Liver (tissue), 9 donors: ENCODE measurements around the gene MAGEC3. TPM values are rescaled to one million over a fixed set of nuclear protein-coding genes. Genes with fewer than 3 reads are reported as not detected.
"Not testable (repeated sequence)": the region's sequence is repeated elsewhere in the genome, so short reads cannot be mapped to it uniquely, and the experiment has no call there.

ENCODE experiments used
- DNase-seq: peaks from one replicate; pipeline ENCODE4 v3.0.0-alpha.2; 2017; ENCODE audit warnings: low spot score
- H3K27ac ChIP-seq, 2 donors: one replicate each; pipeline ENCODE4 v1.7.0; 2013; ENCODE audit warnings: inconsistent platforms in 2 of 2, low read length in 2 of 2, control low read depth in 1 of 2, low read depth in 1 of 2, mild to moderate bottlenecking in 1 of 2
- H3K27me3 ChIP-seq, 4 donors: one replicate each; pipeline versions ENCODE4 v1.6.1 to v1.7.0; 2013; ENCODE audit warnings: low read length in 3 of 4, inconsistent platforms in 1 of 4, mild to moderate bottlenecking in 1 of 4, moderate library complexity in 1 of 4; ENCODE audit not compliant: control insufficient read depth in 4 of 4, insufficient read depth in 4 of 4
- H3K36me3 ChIP-seq, 4 donors: one replicate each; pipeline versions ENCODE4 v1.6.1 to v1.7.0; 2013; ENCODE audit warnings: low read length in 3 of 4, mild to moderate bottlenecking in 3 of 4, low read depth in 1 of 4, moderate library complexity in 1 of 4; ENCODE audit not compliant: control insufficient read depth in 4 of 4, insufficient read depth in 3 of 4
- H3K4me1 ChIP-seq, 4 donors: one replicate each; pipeline versions ENCODE4 v1.6.1 to v1.7.0; 2013; ENCODE audit warnings: low read length in 3 of 4, mild to moderate bottlenecking in 3 of 4, moderate library complexity in 1 of 4; ENCODE audit not compliant: control insufficient read depth in 4 of 4, insufficient read depth in 4 of 4
- H3K4me3 ChIP-seq, 3 donors: one replicate each; pipeline versions ENCODE4 v1.6.1 to v1.7.0; 2013; ENCODE audit warnings: low read length in 3 of 3, control low read depth in 1 of 3, low read depth in 1 of 3, mild to moderate bottlenecking in 1 of 3
- H3K9ac ChIP-seq, 2 donors: one replicate each; pipeline ENCODE4 v1.7.0; 2013; ENCODE audit warnings: low read length in 2 of 2, mild to moderate bottlenecking in 2 of 2, moderate library complexity in 2 of 2, control low read depth in 1 of 2, low read depth in 1 of 2
- H3K9me3 ChIP-seq, 4 donors: one replicate each; pipeline versions ENCODE4 v1.6.1 to v1.7.0; 2013; ENCODE audit warnings: low read length in 3 of 4; ENCODE audit not compliant: control insufficient read depth in 4 of 4
- FOXA1 ChIP-seq: IDR thresholded peaks from 2 replicates; pipeline ENCODE4 v1.6.1; 2016; ENCODE audit warnings: antibody characterized with exemption
- HNF4A ChIP-seq, 2 donors: conservative IDR thresholded peaks; 2 replicates each; pipeline ENCODE4 v1.6.1; 2016; ENCODE audit warnings: antibody characterized with exemption in 2 of 2, mild to moderate bottlenecking in 2 of 2
- HNF4G ChIP-seq: IDR thresholded peaks from 2 replicates; pipeline ENCODE4 v1.6.1; 2016; ENCODE audit warnings: antibody characterized with exemption
- JUND ChIP-seq, 2 donors: IDR thresholded peaks; 2 replicates each; pipeline ENCODE4 v1.6.1; 2016; ENCODE audit warnings: antibody characterized with exemption in 2 of 2
- NR2F2 ChIP-seq: IDR thresholded peaks from 2 replicates; pipeline ENCODE4 v1.6.1; 2016; ENCODE audit warnings: antibody characterized with exemption
- RXRA ChIP-seq, 2 donors: IDR thresholded peaks; 2 replicates each; pipeline ENCODE4 v1.6.1; 2017 to 2018; ENCODE audit warnings: antibody characterized with exemption in 2 of 2, mild to moderate bottlenecking in 1 of 2
- TAF1 ChIP-seq: conservative IDR thresholded peaks from 2 replicates; pipeline ENCODE4 v1.6.1; 2016; ENCODE audit warnings: antibody characterized with exemption, mild to moderate bottlenecking
- YY1 ChIP-seq: IDR thresholded peaks from 2 replicates; pipeline ENCODE4 v1.6.1; 2016; ENCODE audit warnings: antibody characterized with exemption, mild to moderate bottlenecking
- WGBS: extraction: QIAGEN DNeasy Blood & Tissue Kit; methylation state at CpG from one replicate; pipeline ENCODE4 v1.1.7; 2013; 5-methylcytosine and 5-hydroxymethylcytosine counted together
- polyA plus RNA-seq, 2 donors: library from polyadenylated mRNA; stranded (reverse) in 1 of 2; unstranded in 1 of 2; fragments of 200-250 nt in 1 of 2; fragments of >200 nt in 1 of 2; fragmentation: Nextera tagmentation in 1 of 2; extraction: Ambion mirVana in 1 of 2; gene quantifications; one replicate each; pipeline versions ENCODE4 v1.2.1 to v1.2.3, GENCODE V29; 2013 to 2015
- total RNA-seq, 2 donors: library from RNA; depleted of rRNA; stranded (reverse); fragments of >200 nt; gene quantifications; one replicate each; pipeline ENCODE4 v1.2.3, GENCODE V29; 2014
- TF ChIP-seq, protein P1 (sequence below): fragments of 150-350 bp; IDR thresholded peaks from 2 replicates; pipeline ENCODE4 v1.5.1; 2017; ENCODE audit warnings: improper control_type of control experiment, low read depth, low read length; ENCODE audit not compliant: missing input control
- TF ChIP-seq, protein P2 (sequence below): IDR thresholded peaks from 2 replicates; pipeline ENCODE4 v1.6.1; 2016; ENCODE audit warnings: antibody characterized with exemption, mild to moderate bottlenecking
- TF ChIP-seq, protein P3 (sequence below): IDR thresholded peaks from 2 replicates; pipeline ENCODE4 v1.6.1; 2016; ENCODE audit warnings: antibody characterized with exemption
- TF ChIP-seq, protein P4 (sequence below): IDR thresholded peaks from 2 replicates; pipeline ENCODE4 v1.6.1; 2016; ENCODE audit warnings: antibody characterized with exemption
- donor health status: healthy.
- donor health status: healthy.
- donor health status: healthy.
- donor health status: healthy.
- donor health status: healthy.

The MAGEC3 gene
- total and polyA plus RNA-seq, 4 donors, result not detected

DNA sequence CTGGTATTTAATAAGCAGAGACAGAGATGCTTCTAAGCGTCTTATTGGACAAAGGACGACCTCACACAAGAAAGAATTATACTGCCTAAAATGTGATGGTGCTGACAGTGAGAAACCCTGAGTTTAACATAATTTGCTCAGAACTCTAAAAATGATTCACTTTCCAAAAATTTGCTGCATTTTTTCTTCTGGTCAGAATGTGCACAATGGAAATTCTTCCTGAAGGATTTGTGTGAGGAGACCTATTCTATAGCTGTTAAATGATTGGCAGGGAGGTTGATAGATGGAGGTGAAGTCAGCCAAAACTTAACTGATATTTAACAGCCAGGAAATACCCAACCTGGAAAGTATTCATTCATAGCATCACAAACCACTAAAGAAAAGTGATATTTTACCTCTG, 1.7 kb downstream of the MAGEC3 start:
- Histone ChIP-seq H3K9ac (no peak overlapping the region), H3K27ac (no peak overlapping the region), H3K4me3 (no peak overlapping the region), H3K27me3 (no peaks in the 10 kb centered on the region), H3K4me1 (no peaks in the 10 kb centered on the region), H3K36me3 (no peaks in the 10 kb centered on the region), H3K9me3 (peaks cover 0 to 6% (median 0%) of the 10 kb centered on the region in 4 donors)
- TF ChIP-seq NR2F2, result no peak
- 69% methylated on average over 2 of the region's 2 CpGs for WGBS
- DNase-seq, result no peak

DNA sequence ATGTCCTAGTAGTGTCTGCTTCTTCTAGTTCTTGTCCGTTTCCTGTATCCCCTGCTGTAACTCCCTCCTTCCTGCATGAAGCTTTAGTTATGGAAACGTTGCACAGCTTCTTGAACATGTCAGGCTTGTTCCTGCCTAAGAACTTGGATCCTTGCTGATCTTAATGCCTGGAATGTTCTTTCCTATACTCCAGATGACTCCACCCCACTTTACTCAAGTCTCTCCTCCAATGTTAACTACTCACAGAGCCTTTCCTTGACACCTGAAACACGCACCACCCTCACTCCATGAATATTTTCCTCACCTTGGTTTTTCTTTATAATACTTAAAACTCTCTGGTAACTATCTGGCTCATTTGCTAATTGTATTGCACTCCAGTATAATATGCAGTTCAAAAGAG, 19.4 kb downstream of the MAGEC3 start:
- Histone ChIP-seq H3K9me3 (no peaks in the 10 kb centered on the region), H3K27ac (no peak overlapping the region), H3K4me3 (no peak overlapping the region)

DNA sequence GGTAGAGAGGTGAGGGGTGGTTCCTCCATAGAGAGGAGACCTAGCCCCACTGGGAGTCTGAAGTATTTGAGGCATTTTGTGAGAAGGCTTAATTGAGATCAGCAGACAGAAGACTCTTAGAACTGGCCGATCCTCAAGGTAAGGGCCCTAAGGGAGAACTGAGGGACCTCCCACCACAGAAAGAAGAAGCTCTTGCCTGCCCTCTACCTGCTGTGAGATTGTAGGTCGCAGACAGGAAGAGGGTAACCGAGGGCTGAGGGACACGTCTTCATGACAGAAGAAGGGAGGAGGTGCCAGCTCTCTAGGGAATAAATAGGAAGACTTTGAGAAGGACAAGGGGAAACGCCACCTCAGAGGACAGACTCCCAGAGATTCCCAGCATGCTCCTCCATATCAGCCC, 41.5 kb downstream of the MAGEC3 start:
- no peaks in the 10 kb centered on the region for H3K9me3 ChIP-seq
- H3K9ac ChIP-seq, result no peak overlapping the region
- TF ChIP-seq NR2F2, result no peak
- no peak for TF ChIP-seq RXRA (IDR thresholded peaks at IDR 0.05)
- no peak for TF ChIP-seq HNF4G
- TF ChIP-seq, protein P1, sequence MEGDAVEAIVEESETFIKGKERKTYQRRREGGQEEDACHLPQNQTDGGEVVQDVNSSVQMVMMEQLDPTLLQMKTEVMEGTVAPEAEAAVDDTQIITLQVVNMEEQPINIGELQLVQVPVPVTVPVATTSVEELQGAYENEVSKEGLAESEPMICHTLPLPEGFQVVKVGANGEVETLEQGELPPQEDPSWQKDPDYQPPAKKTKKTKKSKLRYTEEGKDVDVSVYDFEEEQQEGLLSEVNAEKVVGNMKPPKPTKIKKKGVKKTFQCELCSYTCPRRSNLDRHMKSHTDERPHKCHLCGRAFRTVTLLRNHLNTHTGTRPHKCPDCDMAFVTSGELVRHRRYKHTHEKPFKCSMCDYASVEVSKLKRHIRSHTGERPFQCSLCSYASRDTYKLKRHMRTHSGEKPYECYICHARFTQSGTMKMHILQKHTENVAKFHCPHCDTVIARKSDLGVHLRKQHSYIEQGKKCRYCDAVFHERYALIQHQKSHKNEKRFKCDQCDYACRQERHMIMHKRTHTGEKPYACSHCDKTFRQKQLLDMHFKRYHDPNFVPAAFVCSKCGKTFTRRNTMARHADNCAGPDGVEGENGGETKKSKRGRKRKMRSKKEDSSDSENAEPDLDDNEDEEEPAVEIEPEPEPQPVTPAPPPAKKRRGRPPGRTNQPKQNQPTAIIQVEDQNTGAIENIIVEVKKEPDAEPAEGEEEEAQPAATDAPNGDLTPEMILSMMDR, result no peak
- TF ChIP-seq, protein P2, sequence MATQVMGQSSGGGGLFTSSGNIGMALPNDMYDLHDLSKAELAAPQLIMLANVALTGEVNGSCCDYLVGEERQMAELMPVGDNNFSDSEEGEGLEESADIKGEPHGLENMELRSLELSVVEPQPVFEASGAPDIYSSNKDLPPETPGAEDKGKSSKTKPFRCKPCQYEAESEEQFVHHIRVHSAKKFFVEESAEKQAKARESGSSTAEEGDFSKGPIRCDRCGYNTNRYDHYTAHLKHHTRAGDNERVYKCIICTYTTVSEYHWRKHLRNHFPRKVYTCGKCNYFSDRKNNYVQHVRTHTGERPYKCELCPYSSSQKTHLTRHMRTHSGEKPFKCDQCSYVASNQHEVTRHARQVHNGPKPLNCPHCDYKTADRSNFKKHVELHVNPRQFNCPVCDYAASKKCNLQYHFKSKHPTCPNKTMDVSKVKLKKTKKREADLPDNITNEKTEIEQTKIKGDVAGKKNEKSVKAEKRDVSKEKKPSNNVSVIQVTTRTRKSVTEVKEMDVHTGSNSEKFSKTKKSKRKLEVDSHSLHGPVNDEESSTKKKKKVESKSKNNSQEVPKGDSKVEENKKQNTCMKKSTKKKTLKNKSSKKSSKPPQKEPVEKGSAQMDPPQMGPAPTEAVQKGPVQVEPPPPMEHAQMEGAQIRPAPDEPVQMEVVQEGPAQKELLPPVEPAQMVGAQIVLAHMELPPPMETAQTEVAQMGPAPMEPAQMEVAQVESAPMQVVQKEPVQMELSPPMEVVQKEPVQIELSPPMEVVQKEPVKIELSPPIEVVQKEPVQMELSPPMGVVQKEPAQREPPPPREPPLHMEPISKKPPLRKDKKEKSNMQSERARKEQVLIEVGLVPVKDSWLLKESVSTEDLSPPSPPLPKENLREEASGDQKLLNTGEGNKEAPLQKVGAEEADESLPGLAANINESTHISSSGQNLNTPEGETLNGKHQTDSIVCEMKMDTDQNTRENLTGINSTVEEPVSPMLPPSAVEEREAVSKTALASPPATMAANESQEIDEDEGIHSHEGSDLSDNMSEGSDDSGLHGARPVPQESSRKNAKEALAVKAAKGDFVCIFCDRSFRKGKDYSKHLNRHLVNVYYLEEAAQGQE, result no peak
- no peak for TF ChIP-seq YY1
- no peak for TF ChIP-seq HNF4A (conservative IDR thresholded peaks at IDR 0.05)
- TF ChIP-seq JUND (IDR thresholded peaks at IDR 0.05), result no peak
- no peak for TF ChIP-seq FOXA1
- TF ChIP-seq, protein P3, sequence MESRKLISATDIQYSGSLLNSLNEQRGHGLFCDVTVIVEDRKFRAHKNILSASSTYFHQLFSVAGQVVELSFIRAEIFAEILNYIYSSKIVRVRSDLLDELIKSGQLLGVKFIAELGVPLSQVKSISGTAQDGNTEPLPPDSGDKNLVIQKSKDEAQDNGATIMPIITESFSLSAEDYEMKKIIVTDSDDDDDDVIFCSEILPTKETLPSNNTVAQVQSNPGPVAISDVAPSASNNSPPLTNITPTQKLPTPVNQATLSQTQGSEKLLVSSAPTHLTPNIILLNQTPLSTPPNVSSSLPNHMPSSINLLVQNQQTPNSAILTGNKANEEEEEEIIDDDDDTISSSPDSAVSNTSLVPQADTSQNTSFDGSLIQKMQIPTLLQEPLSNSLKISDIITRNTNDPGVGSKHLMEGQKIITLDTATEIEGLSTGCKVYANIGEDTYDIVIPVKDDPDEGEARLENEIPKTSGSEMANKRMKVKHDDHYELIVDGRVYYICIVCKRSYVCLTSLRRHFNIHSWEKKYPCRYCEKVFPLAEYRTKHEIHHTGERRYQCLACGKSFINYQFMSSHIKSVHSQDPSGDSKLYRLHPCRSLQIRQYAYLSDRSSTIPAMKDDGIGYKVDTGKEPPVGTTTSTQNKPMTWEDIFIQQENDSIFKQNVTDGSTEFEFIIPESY, result no peak
- TF ChIP-seq, protein P4, sequence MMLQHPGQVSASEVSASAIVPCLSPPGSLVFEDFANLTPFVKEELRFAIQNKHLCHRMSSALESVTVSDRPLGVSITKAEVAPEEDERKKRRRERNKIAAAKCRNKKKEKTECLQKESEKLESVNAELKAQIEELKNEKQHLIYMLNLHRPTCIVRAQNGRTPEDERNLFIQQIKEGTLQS, result no peak
- no peak overlapping the region for H3K4me3 ChIP-seq
- H3K27ac ChIP-seq, result no peak overlapping the region
- H3K36me3 ChIP-seq, result no peaks in the 10 kb centered on the region
- WGBS, result 74% methylated on average over 5 of the region's 5 CpGs
- DNase-seq, result no peak
- H3K27me3 ChIP-seq, result peaks cover 0 to 6% (median 0%) of the 10 kb centered on the region in 4 donors
- H3K4me1 ChIP-seq, result no peaks in the 10 kb centered on the region

More for the DNA sequence above, 19.4 kb downstream of the MAGEC3 start:
- WGBS, result 40% methylated on average over 3 of the region's 3 CpGs
- Histone ChIP-seq H3K36me3 (no peaks in the 10 kb centered on the region), H3K4me1 (no peaks in the 10 kb centered on the region), H3K27me3 (peaks cover 0 to 7% (median 0%) of the 10 kb centered on the region in 4 donors), H3K9ac (no peak overlapping the region)
- no peak for DNase-seq
- TF ChIP-seq YY1 (no peak), TAF1 (no peak), HNF4A (conservative IDR thresholded peaks at IDR 0.05) (no peak), HNF4G (no peak), RXRA (IDR thresholded peaks at IDR 0.05) (no peak)
- TF ChIP-seq, protein P1, result no peak

DNA sequence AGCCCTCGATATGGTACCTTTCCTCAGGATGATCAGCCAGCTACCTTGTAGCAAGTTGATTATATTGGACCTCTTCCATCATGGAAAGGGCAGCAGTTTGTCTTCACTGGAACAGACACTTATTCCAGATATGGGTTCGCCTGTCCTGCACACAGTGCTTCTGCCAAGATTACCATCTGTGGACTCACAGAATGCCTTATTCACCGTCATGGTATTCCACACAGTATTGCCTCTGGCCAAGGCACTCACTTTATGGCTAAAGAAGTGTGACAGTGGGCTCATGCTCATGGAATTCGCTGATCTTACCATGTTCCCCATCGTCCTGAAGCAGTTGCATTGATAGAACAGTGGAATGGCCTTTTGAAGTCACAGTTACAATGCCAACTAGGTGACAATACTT, 50.7 kb downstream of the MAGEC3 start:
- H3K4me1 ChIP-seq, H3K27me3 ChIP-seq, H3K4me3 ChIP-seq, H3K36me3 ChIP-seq, DNase-seq, H3K9me3 ChIP-seq, H3K9ac ChIP-seq, H3K27ac ChIP-seq: not testable (repeated sequence)
- 62% methylated on average over 5 of the region's 5 CpGs for WGBS
